ENCODE measurements around the gene RECQL.

DNA sequence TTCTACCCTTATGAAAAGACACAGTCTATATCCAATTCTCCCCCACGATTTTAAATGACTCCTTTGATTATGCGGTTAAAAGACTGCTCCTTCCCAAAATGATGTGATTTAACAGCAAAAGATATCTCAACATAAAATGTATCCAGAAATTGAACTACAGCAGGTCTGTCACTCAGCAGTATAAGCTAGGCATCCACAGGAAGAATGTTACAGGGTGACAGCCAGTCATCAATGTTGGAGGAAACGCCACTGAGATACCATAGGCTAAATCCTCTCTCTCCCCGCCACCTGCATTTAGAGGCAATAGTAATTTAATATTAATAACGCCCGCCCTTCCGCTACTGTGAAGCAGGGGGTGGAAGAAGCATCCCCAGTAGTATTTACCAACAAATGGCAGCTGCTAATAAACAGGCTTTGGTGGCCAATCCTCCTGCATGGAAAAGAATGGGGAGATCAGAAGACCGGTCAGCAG is 613 bp downstream of the RECQL start:
- TF ChIP-seq POLR2AphosphoS5 (IDR thresholded peaks at IDR 0.05) (no peak), POLR2A (IDR thresholded peaks at IDR 0.05; ENCODE audit: low read depth) (no peak), EP300 (IDR thresholded peaks at IDR 0.05) (no peak)
- TF ChIP-seq, protein P1, sequence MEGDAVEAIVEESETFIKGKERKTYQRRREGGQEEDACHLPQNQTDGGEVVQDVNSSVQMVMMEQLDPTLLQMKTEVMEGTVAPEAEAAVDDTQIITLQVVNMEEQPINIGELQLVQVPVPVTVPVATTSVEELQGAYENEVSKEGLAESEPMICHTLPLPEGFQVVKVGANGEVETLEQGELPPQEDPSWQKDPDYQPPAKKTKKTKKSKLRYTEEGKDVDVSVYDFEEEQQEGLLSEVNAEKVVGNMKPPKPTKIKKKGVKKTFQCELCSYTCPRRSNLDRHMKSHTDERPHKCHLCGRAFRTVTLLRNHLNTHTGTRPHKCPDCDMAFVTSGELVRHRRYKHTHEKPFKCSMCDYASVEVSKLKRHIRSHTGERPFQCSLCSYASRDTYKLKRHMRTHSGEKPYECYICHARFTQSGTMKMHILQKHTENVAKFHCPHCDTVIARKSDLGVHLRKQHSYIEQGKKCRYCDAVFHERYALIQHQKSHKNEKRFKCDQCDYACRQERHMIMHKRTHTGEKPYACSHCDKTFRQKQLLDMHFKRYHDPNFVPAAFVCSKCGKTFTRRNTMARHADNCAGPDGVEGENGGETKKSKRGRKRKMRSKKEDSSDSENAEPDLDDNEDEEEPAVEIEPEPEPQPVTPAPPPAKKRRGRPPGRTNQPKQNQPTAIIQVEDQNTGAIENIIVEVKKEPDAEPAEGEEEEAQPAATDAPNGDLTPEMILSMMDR (IDR thresholded peaks at IDR 0.05): no peak
